Adrenal gland (tissue), 12 donors: ENCODE measurements around the gene PHIP. TPM values are rescaled to one million over a fixed set of nuclear protein-coding genes. Genes with fewer than 3 reads are reported as not detected.

Experiments
- DNase-seq, 7 donors: peaks; one replicate each; pipeline ENCODE4 v3.0.0-alpha.2; 2019 to 2020
- H3K27ac ChIP-seq, 5 donors: fragments of 200-600 bp; sonication (generic) in 4 of 5; 1 replicate in 3 of 5; 2 replicates in 2 of 5; pipeline versions ENCODE4 v1.5.1 to v1.8.0; 2016 to 2020; ENCODE audit warnings: mild to moderate bottlenecking in 1 of 5
- H3K27me3 ChIP-seq: fragments of 200-600 bp; 2 replicates; pipeline ENCODE4 v1.8.0; 2021
- H3K36me3 ChIP-seq, 2 donors: fragments of 200-600 bp; replicated peaks in 1 of 2; 1 replicate in 1 of 2; 2 replicates in 1 of 2; pipeline versions ENCODE4 v1.5.1 to v1.8.0; 2018 to 2022
- H3K4me1 ChIP-seq, 2 donors: fragments of 200-600 bp; replicated peaks in 1 of 2; 1 replicate in 1 of 2; 2 replicates in 1 of 2; pipeline versions ENCODE4 v1.5.1 to v1.8.0; 2018 to 2021
- H3K4me3 ChIP-seq, 4 donors: fragments of 200-600 bp; sonication (generic) in 3 of 4; one replicate each; pipeline ENCODE4 v1.5.1; 2016 to 2018
- H3K9me3 ChIP-seq, 3 donors: fragments of 200-600 bp; sonication (generic) in 1 of 3; replicated peaks in 1 of 3; 1 replicate in 2 of 3; 2 replicates in 1 of 3; pipeline versions ENCODE4 v1.5.1 to v1.8.0; 2016 to 2021
- CTCF ChIP-seq, 6 experiments: fragments of 450-650 bp in 4 of 6; fragments of 200-600 bp in 2 of 6; sonication (generic) in 1 of 6; IDR thresholded peaks; 1 replicate in 5 of 6; 2 replicates in 1 of 6; pipeline versions ENCODE4 v1.5.1 to v1.8.0; 2016 to 2021; ENCODE audit warnings: antibody characterized with exemption in 6 of 6, mild to moderate bottlenecking in 2 of 6, moderate library complexity in 1 of 6
- POLR2A ChIP-seq, 2 donors: fragments of 450-650 bp; IDR thresholded peaks; one replicate each; pipeline ENCODE4 v1.6.1; 2017; ENCODE audit warnings: antibody characterized with exemption in 2 of 2, mild to moderate bottlenecking in 2 of 2, moderate library complexity in 1 of 2
- WGBS, 4 donors: extraction: QIAGEN DNeasy Blood & Tissue Kit in 2 of 4; methylation state at CpG; one replicate each; pipeline versions ENCODE4 v1.1.5 to v1.1.7; 2013 to 2017; 5-methylcytosine and 5-hydroxymethylcytosine counted together
- intact Hi-C, 2 donors: fragments of 100-400 bp; cut with DNase I; formaldehyde crosslinking; loops; one replicate each; pipeline versions ENCODE4 v1.14.1 to v1.15.0; 2022 to 2023
- polyA plus RNA-seq, 3 donors: library from polyadenylated mRNA; stranded (reverse); fragments of 200-250 nt in 2 of 3; fragments of 350-450 nt in 1 of 3; fragmentation: Illumina TruSeq in 1 of 3; extraction: RNeasy Lipid Tissue Mini Kit (QIAGEN cat#74804) in 1 of 3; gene quantifications; one replicate each; pipeline ENCODE4 v1.2.3, GENCODE V29; 2013 to 2014
- total RNA-seq, 9 donors: library from RNA; depleted of rRNA in 4 of 9; stranded (reverse); fragments of >200 nt in 4 of 9; fragments of 120-200 nt in 1 of 9; fragmentation: NEBNext Ultra II Directional in 1 of 9; extraction: Animal tissue kit (Norgen Biotek cat#: 25700) in 1 of 9; gene quantifications; one replicate each; pipeline versions ENCODE4 v1.1.0 to v1.2.4, GENCODE V29; 2013 to 2023
- donor health status: healthy with polysubstance abuse.
- donor health status: Bipolar disorder and iron deficiency.
- donor health status: DM: yes; HTN: yes; CAD: no.
- donor health status: DM: no; HTN: no; CAD: no.
- donor health status: DM: no; HTN: no; CAD: no.
- donor health status: DM: yes; HTN: yes; CAD: no.

Gene PHIP
- total and polyA plus RNA-seq, 12 donors, result 7.7 to 24.1 (median 16.8) TPM

DNA sequence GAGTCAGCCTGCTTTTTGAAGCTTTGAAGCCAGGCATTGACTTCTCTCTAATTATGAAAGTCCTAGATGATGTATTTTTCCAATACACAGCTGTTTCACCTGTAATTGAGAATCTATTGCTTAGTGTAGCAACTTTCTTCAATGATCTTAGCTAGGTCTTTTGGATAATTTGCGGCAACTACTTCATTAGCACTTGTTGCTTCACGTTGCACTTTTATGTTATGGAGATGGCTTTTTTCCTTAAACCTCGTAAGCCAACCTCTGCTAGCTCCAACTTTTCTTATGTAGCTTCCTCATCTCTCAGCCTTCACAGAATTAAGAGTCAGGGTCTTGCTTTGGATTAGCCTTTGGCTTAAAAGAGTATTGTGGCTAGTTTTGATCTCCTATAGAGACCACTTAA lies 44.8 kb downstream of the PHIP start:
- Histone ChIP-seq H3K36me3 (peaks cover 0 to 12% of the 10 kb centered on the region in 2 donors), H3K4me3 (no peak overlapping the region), H3K27ac (no peak overlapping the region), H3K4me1 (peaks cover 0 to 5% of the 10 kb centered on the region in 2 donors), H3K27me3 (no peaks in the 10 kb centered on the region), H3K9me3 (no peaks in the 10 kb centered on the region)
- TF ChIP-seq POLR2A (IDR thresholded peaks at IDR 0.05), result no peak
- no peak for TF ChIP-seq CTCF (IDR thresholded peaks at IDR 0.05)
- 96 to 100% (median 97%) methylated on average over 3 of the region's 3 CpGs for WGBS, 4 donors
- DNase-seq, result no peak
- intact Hi-C loops, result no loop called here

GRCh38 chr6:79031821-79032590 lies 46.0 kb downstream of the PHIP start:
- H3K4me3 ChIP-seq, result no peak overlapping the region
- intact Hi-C loops, result no loop called here
- H3K27me3 ChIP-seq, result no peaks in the 10 kb centered on the region
- no peak overlapping the region for H3K27ac ChIP-seq
- no peak for TF ChIP-seq POLR2A (IDR thresholded peaks at IDR 0.05)
- no peak for TF ChIP-seq CTCF (IDR thresholded peaks at IDR 0.05)
- no peak for DNase-seq
- 66 to 78% (median 71%) methylated on average over 3 of the region's 3 CpGs for WGBS, 4 donors
- H3K36me3 ChIP-seq, result peaks cover 0 to under 1% of the 10 kb centered on the region in 2 donors
- H3K4me1 ChIP-seq, result peaks cover 0 to 5% of the 10 kb centered on the region in 2 donors
- H3K9me3 ChIP-seq, result no peaks in the 10 kb centered on the region

DNA sequence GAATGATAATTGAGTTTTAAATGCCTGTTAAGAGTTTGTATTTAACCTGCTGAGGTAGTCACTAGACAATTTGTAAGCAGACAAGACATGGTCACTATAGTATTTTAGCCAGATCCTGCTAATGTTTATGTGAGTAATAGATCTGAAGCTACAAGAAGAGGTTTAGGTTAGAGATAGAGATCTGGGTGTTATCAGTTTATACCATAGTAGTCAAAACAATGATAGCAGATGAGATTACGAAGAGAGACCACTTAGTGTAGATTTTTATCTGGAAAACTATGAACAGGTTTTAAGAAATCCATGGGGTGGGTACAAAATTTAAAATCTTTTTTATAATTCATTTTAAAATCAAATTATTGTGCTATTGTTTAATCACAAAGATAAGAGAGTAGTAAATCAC lies 47.5 kb downstream of the PHIP start:
- intact Hi-C loops, result no loop called here
- Histone ChIP-seq H3K4me1 (peaks cover 0 to 16% of the 10 kb centered on the region in 2 donors), H3K36me3 (no peaks in the 10 kb centered on the region), H3K4me3 (no peak overlapping the region), H3K27ac (no peak overlapping the region), H3K9me3 (no peaks in the 10 kb centered on the region), H3K27me3 (no peaks in the 10 kb centered on the region)
- TF ChIP-seq CTCF (IDR thresholded peaks at IDR 0.05), result no peak
- no peak for TF ChIP-seq POLR2A (IDR thresholded peaks at IDR 0.05)
- 88 to 92% (median 89%) methylated on average over 1 of the region's 1 CpG for WGBS, 4 donors
- DNase-seq, result no peak

GRCh38 chr6:79030023-79030422 lies 48.0 kb downstream of the PHIP start:
- TF ChIP-seq POLR2A (IDR thresholded peaks at IDR 0.05) (no peak), CTCF (IDR thresholded peaks at IDR 0.05) (no peak)
- no peak overlapping the region for H3K4me3 ChIP-seq
- intact Hi-C loops, result no loop called here
- WGBS, 4 donors, result 95 to 98% (median 97%) methylated on average over 2 of the region's 2 CpGs
- DNase-seq, result no peak
- H3K36me3 ChIP-seq, result no peaks in the 10 kb centered on the region
- H3K4me1 ChIP-seq, result peaks cover 0 to 16% of the 10 kb centered on the region in 2 donors
- no peaks in the 10 kb centered on the region for H3K9me3 ChIP-seq
- H3K27me3 ChIP-seq, result no peaks in the 10 kb centered on the region
- no peak overlapping the region for H3K27ac ChIP-seq
